ENCODE data around the gene RPS6KA5.
"Not testable (repeated sequence)": the region's sequence is repeated elsewhere in the genome, so short reads cannot be mapped to it uniquely, and the experiment has no call there.

The RPS6KA5 gene

GRCh38 chr14:90985601-90986242 is 74.7 kb downstream of the RPS6KA5 start:
- Histone ChIP-seq H2AFZ (ENCODE audit: low read length) (no peak overlapping the region), H3K9me2 (ENCODE audit: low read depth, low read length) (no peaks in the 10 kb centered on the region), H3K9ac (ENCODE audit: low read length) (no peak overlapping the region), H3K27ac (ENCODE audit: low read depth, low read length, poor library complexity, severe bottlenecking) (no peak overlapping the region), H3K79me2 (ENCODE audit: insufficient read depth, low read length) (no peaks in the 10 kb centered on the region), H3K9me3 (ENCODE audit: low read length) (no peaks in the 10 kb centered on the region), H3K4me3 (ENCODE audit: low read depth, low read length, poor library complexity, severe bottlenecking) (no peak overlapping the region), H4K20me1 (ENCODE audit: insufficient read depth, low read length) (no peaks in the 10 kb centered on the region), H3K27me3 (ENCODE audit: insufficient read depth, low read length) (no peaks in the 10 kb centered on the region), H3K4me2 (ENCODE audit: low read length) (no peak overlapping the region), H3K4me1 (ENCODE audit: insufficient read depth, low read length, severe bottlenecking) (peaks cover 8% of the 10 kb centered on the region), H3K36me3 (ENCODE audit: insufficient read depth, low read length) (no peaks in the 10 kb centered on the region), H3F3A (ENCODE audit: insufficient read depth, low read length) (no peaks in the 10 kb centered on the region)
- no peak for TF ChIP-seq EZH2 (IDR thresholded peaks at IDR 0.05; ENCODE audit: borderline replicate concordance, low read length)
- no peak for TF ChIP-seq CTCF (IDR thresholded peaks at IDR 0.05; ENCODE audit: low read length)

GRCh38 chr14:90983560-90983959 is 76.9 kb downstream of the RPS6KA5 start:
- H3K9ac ChIP-seq (ENCODE audit: low read length), result no peak overlapping the region
- no peak overlapping the region for H2AFZ ChIP-seq (ENCODE audit: low read length)
- H3F3A ChIP-seq (ENCODE audit: insufficient read depth, low read length), result no peaks in the 10 kb centered on the region
- no peaks in the 10 kb centered on the region for H3K36me3 ChIP-seq (ENCODE audit: insufficient read depth, low read length)
- H3K27me3 ChIP-seq (ENCODE audit: insufficient read depth, low read length), result no peaks in the 10 kb centered on the region
- no peaks in the 10 kb centered on the region for H3K9me2 ChIP-seq (ENCODE audit: low read depth, low read length)
- no peak for TF ChIP-seq CTCF (IDR thresholded peaks at IDR 0.05; ENCODE audit: low read length)
- no peak for TF ChIP-seq EZH2 (IDR thresholded peaks at IDR 0.05; ENCODE audit: borderline replicate concordance, low read length)
- no peaks in the 10 kb centered on the region for H4K20me1 ChIP-seq (ENCODE audit: insufficient read depth, low read length)
- no peaks in the 10 kb centered on the region for H3K9me3 ChIP-seq (ENCODE audit: low read length)
- no peaks in the 10 kb centered on the region for H3K79me2 ChIP-seq (ENCODE audit: insufficient read depth, low read length)
- no peak overlapping the region for H3K4me2 ChIP-seq (ENCODE audit: low read length)
- peaks cover 8% of the 10 kb centered on the region for H3K4me1 ChIP-seq (ENCODE audit: insufficient read depth, low read length, severe bottlenecking)
- H3K4me3 ChIP-seq (ENCODE audit: low read depth, low read length, poor library complexity, severe bottlenecking), result no peak overlapping the region
- H3K27ac ChIP-seq (ENCODE audit: low read depth, low read length, poor library complexity, severe bottlenecking), result no peak overlapping the region

GRCh38 chr14:90981636-90982035 is 78.8 kb downstream of the RPS6KA5 start:
- H3K9me3 ChIP-seq (ENCODE audit: low read length), result no peaks in the 10 kb centered on the region
- no peaks in the 10 kb centered on the region for H3K36me3 ChIP-seq (ENCODE audit: insufficient read depth, low read length)
- H3K4me1 ChIP-seq (ENCODE audit: insufficient read depth, low read length, severe bottlenecking), result peaks cover 8% of the 10 kb centered on the region
- H3K79me2 ChIP-seq (ENCODE audit: insufficient read depth, low read length), result no peaks in the 10 kb centered on the region
- H3K4me3 ChIP-seq (ENCODE audit: low read depth, low read length, poor library complexity, severe bottlenecking), result no peak overlapping the region
- no peak overlapping the region for H3K4me2 ChIP-seq (ENCODE audit: low read length)
- no peaks in the 10 kb centered on the region for H3K27me3 ChIP-seq (ENCODE audit: insufficient read depth, low read length)
- H4K20me1 ChIP-seq (ENCODE audit: insufficient read depth, low read length), result no peaks in the 10 kb centered on the region
- H3K9me2 ChIP-seq (ENCODE audit: low read depth, low read length), result no peaks in the 10 kb centered on the region
- no peak overlapping the region for H3K9ac ChIP-seq (ENCODE audit: low read length)
- no peak overlapping the region for H3K27ac ChIP-seq (ENCODE audit: low read depth, low read length, poor library complexity, severe bottlenecking)
- no peaks in the 10 kb centered on the region for H3F3A ChIP-seq (ENCODE audit: insufficient read depth, low read length)
- H2AFZ ChIP-seq (ENCODE audit: low read length), result no peak overlapping the region
- no peak for TF ChIP-seq CTCF (IDR thresholded peaks at IDR 0.05; ENCODE audit: low read length)
- no peak for TF ChIP-seq EZH2 (IDR thresholded peaks at IDR 0.05; ENCODE audit: borderline replicate concordance, low read length)

- not testable (repeated sequence) for H3F3A ChIP-seq (ENCODE audit: insufficient read depth, low read length); H3K9me3 ChIP-seq (ENCODE audit: low read length); H3K27me3 ChIP-seq (ENCODE audit: insufficient read depth, low read length); H2AFZ ChIP-seq (ENCODE audit: low read length); H3K4me3 ChIP-seq (ENCODE audit: low read depth, low read length, poor library complexity, severe bottlenecking); H3K4me1 ChIP-seq (ENCODE audit: insufficient read depth, low read length, severe bottlenecking); H3K9me2 ChIP-seq (ENCODE audit: low read depth, low read length); H3K9ac ChIP-seq (ENCODE audit: low read length); H3K27ac ChIP-seq (ENCODE audit: low read depth, low read length, poor library complexity, severe bottlenecking); H3K36me3 ChIP-seq (ENCODE audit: insufficient read depth, low read length); H4K20me1 ChIP-seq (ENCODE audit: insufficient read depth, low read length); H3K4me2 ChIP-seq (ENCODE audit: low read length); H3K79me2 ChIP-seq (ENCODE audit: insufficient read depth, low read length)
Measured at GRCh38 chr14:90980636-90981035, 79.8 kb downstream of the RPS6KA5 start.
